Activated CD8-positive, alpha-beta T cell treated with anti-CD3 and anti-CD28 coated beads, Interleukin-2, amount 10 ng/mL, durations not matched to agents 7 days and 5 days (primary cell): Measurements from ENCODE around the gene IGLON5. TPM values are rescaled to one million over a fixed set of nuclear protein-coding genes. Genes with fewer than 3 reads are reported as not detected.

Source experiments
- ATAC-seq: fragments of 150-1000 bp; cut with Tn5 transposase; one replicate; pipeline ENCODE4 v1.10.0; 2021; ENCODE audit warnings: moderate library complexity
- CTCF ChIA-PET: fragments of 350-600 bp; sonication (Branson Sonifier 250); formaldehyde crosslinking; loops from one replicate; lab custom pipeline; 2021; ENCODE audit warnings: antibody characterized with exemption; lab: Charles Lee
- POLR2A ChIA-PET: fragments of 350-600 bp; sonication (Branson Sonifier 250); formaldehyde crosslinking; loops from one replicate; lab custom pipeline; 2021; ENCODE audit warnings: antibody characterized with exemption; lab: Charles Lee
- DNase-seq: peaks from one replicate; pipeline ENCODE4 v3.0.0-alpha.2; 2020
- H3K27ac Mint-ChIP-seq: one replicate; pipeline ENCODE4 v1.8.0; 2021; ENCODE audit warnings: mild to moderate bottlenecking, mixed read lengths
- H3K27me3 Mint-ChIP-seq: one replicate; pipeline ENCODE4 v1.8.0; 2021; ENCODE audit warnings: low read depth, mixed read lengths
- H3K36me3 Mint-ChIP-seq: one replicate; pipeline ENCODE4 v1.8.0; 2021; ENCODE audit warnings: low read depth, mixed read lengths
- H3K4me1 Mint-ChIP-seq: one replicate; pipeline ENCODE4 v1.8.0; 2021; ENCODE audit warnings: low read depth, mixed read lengths
- H3K4me3 Mint-ChIP-seq: one replicate; pipeline ENCODE4 v1.8.0; 2021; ENCODE audit warnings: mild to moderate bottlenecking, mixed read lengths
- H3K9me3 Mint-ChIP-seq: one replicate; pipeline ENCODE4 v1.8.0; 2022; ENCODE audit warnings: mixed read lengths; ENCODE audit not compliant: insufficient read depth
- total RNA-seq, 2 experiments: library from RNA; stranded (reverse); gene quantifications; one replicate each; pipeline ENCODE4 v1.2.3, GENCODE V29; 2021

The IGLON5 gene
- total RNA-seq, 2 experiments from 2014 or later, result not detected

DNA sequence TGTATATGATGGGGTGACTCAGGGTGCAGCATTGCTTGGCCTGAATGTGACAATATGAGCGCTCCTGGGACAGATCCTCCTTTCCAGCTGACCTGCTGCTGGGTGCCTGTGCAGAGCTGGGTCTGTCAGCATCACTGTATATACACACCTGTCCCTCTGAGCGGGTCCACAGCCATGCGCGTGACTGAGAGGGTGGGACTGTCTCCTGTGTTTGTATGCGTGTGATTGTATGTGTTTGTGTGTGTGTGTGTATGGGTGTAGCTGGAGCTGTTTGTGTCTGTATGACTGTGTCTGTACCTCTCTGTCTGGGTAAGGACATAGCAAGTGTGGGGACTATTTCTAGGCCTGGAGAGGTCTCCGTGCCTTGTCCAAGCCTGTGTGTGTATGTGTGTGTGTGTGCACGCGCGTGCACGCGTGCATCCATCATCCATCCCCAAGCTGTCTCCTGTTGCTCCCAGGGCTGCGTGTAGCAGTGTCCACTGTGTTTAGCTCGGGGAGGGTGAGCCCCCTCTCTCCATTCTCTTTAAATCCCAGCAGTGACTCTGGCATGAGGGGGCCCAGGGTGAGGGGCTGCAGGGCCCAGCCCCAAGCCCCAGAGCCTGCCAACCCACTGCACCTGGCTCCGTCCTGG is 8.3 kb downstream of the IGLON5 start:
- H3K27ac Mint-ChIP-seq, result no peak overlapping the region
- ChIA-PET CTCF (no interaction called here), POLR2A (no interaction called here)
- H3K36me3 Mint-ChIP-seq, result no peaks in the 10 kb centered on the region
- H3K4me1 Mint-ChIP-seq, result peaks cover 1% of the 10 kb centered on the region
- ATAC-seq (no peak), DNase-seq (no peak)
- no peaks in the 10 kb centered on the region for H3K9me3 Mint-ChIP-seq
- no peak overlapping the region for H3K4me3 Mint-ChIP-seq
- peaks cover 23% of the 10 kb centered on the region for H3K27me3 Mint-ChIP-seq

DNA sequence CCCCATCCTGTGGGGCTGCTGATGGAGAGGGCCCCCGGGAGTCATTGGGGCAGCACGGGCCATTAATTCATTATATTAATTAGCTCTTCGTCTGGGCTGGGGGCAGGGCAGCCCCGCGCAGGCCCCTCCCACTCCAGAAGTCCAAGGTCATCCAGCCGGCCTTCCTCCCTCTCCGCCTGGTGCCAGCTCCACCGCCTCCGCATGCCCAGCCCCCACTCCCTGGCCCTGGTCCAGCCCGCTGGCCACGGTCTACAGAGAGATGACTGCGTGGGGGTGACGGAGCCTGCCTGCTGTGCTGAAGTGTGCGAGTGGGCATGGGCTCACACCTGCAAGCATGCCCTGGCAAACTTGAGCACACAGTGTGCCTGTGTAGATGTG is 8.8 kb downstream of the IGLON5 start:
- no peak overlapping the region for H3K4me3 Mint-ChIP-seq
- peaks cover 1% of the 10 kb centered on the region for H3K4me1 Mint-ChIP-seq
- ChIA-PET POLR2A (no interaction called here), CTCF (no interaction called here)
- no peak overlapping the region for H3K27ac Mint-ChIP-seq
- no peak for DNase-seq
- peaks cover 23% of the 10 kb centered on the region for H3K27me3 Mint-ChIP-seq
- ATAC-seq, result no peak
- no peaks in the 10 kb centered on the region for H3K9me3 Mint-ChIP-seq
- no peaks in the 10 kb centered on the region for H3K36me3 Mint-ChIP-seq

DNA sequence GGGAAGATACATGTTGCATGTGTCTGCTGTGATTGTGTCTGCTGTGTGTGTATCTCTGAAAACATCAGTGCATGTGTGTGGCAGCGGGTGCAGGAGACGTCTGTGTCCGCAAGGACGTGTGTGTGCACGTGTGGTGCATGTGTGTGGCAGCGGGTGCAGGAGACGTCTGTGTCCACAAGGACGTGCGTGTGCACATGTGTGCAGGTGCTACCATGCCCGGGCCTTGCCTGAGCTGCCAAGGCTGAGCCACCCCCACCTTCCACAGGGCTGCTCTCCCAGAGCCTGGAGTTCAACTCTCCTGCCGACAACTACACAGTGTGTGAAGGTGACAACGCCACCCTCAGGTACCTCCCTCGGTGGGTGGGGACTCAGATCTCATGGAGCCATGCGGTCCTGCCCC is 10.4 kb downstream of the IGLON5 start:
- Mint-ChIP-seq H3K9me3 (no peaks in the 10 kb centered on the region), H3K27ac (no peak overlapping the region), H3K4me3 (no peak overlapping the region), H3K36me3 (no peaks in the 10 kb centered on the region), H3K4me1 (peaks cover 12% of the 10 kb centered on the region), H3K27me3 (peaks cover 34% of the 10 kb centered on the region)
- no peak for ATAC-seq
- ChIA-PET POLR2A (no interaction called here), CTCF (no interaction called here)
- no peak for DNase-seq

DNA sequence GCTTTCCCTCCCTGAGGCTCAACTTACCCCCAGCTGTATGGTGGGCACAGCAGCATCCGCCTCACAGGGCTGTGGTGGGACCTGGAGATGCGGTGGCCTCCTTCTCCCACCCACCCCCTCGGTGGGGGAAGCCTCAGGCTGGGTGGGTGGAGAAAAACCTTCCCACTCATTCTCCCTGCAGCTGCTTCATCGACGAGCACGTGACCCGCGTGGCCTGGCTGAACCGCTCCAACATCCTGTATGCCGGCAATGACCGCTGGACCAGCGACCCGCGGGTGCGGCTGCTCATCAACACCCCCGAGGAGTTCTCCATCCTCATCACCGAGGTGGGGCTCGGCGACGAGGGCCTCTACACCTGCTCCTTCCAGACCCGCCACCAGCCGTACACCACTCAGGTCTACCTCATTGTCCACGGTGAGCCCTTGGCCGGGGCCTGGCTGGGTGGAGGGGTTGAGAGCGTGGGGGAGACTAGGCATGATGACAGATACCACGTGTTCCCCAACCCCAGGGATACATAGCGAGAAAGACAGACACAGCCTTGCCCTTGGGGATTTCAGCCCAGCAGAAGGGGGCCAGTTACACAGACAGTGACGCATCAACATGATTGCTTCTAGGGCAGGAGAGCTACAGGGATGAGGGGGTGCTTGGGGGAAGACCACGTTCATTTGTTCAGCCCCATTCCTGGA is 12.2 kb downstream of the IGLON5 start:
- no peaks in the 10 kb centered on the region for H3K9me3 Mint-ChIP-seq
- DNase-seq (no peak), ATAC-seq (no peak)
- peaks cover 16% of the 10 kb centered on the region for H3K4me1 Mint-ChIP-seq
- H3K4me3 Mint-ChIP-seq, result no peak overlapping the region
- H3K27ac Mint-ChIP-seq, result no peak overlapping the region
- H3K27me3 Mint-ChIP-seq, result peaks cover 42% of the 10 kb centered on the region
- CTCF ChIA-PET, result no interaction called here
- POLR2A ChIA-PET, result no interaction called here
- H3K36me3 Mint-ChIP-seq, result no peaks in the 10 kb centered on the region

DNA sequence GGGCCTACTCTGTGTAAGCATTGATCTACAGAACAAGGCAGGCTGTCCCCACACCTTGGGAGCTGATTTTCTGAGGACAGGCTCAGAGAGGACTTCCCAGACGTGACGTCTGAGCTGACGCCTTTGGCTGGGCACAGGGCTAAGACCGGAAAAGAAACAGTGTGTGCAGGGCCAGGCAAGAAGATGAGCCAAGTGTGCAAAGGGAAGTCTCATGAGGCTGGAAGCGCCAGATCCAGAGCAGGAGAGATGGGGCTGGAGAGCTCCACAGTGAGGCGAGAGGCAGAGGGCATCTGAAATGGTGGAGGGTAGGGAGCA is 12.7 kb downstream of the IGLON5 start:
- no peaks in the 10 kb centered on the region for H3K36me3 Mint-ChIP-seq
- ATAC-seq (no peak), DNase-seq (no peak)
- H3K4me3 Mint-ChIP-seq, result no peak overlapping the region
- H3K9me3 Mint-ChIP-seq, result no peaks in the 10 kb centered on the region
- peaks cover 16% of the 10 kb centered on the region for H3K4me1 Mint-ChIP-seq
- peaks cover 45% of the 10 kb centered on the region for H3K27me3 Mint-ChIP-seq
- ChIA-PET POLR2A (no interaction called here), CTCF (no interaction called here)
- no peak overlapping the region for H3K27ac Mint-ChIP-seq

DNA sequence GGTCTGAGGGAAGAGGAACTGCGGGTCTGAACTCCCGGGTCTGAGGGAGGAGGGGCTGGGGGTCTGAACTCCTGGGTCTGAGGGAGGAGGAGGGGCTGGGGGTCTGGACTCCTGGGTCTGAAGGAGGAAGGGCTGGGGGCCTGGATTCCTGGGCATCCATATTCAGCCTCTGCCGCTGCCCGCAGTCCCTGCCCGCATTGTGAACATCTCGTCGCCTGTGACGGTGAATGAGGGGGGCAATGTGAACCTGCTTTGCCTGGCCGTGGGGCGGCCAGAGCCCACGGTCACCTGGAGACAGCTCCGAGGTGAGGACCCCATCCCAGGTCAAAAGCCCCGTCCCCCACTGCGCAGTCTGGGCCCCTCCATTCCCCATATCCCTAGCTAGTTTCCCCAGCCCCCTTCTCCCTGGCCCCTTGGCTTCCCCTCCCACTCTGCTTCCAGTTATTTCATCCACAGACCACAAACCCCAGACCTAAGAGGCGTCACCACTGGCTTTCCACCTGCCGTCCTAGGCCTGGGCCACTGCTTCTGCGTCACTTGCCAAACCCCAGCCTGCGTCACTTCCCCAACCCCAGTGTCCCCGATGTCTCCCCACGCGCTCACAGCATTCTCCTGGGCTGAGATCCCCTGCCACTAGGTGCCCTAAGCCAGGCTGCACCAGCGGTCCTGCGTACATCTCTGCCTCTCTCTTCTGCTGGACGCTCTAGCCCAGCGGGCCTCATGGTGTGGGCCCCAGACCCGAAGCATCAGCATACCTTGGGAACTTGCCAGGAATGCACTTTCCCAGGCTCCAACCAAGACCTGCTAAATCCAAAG is 13.9 kb downstream of the IGLON5 start:
- H3K9me3 Mint-ChIP-seq, result no peaks in the 10 kb centered on the region
- ATAC-seq (no peak), DNase-seq (peak; percentile 40)
- H3K27me3 Mint-ChIP-seq, result peaks cover 45% of the 10 kb centered on the region
- CTCF ChIA-PET, result no interaction called here
- no peak overlapping the region for H3K4me3 Mint-ChIP-seq
- POLR2A ChIA-PET, result no interaction called here
- peaks cover 20% of the 10 kb centered on the region for H3K4me1 Mint-ChIP-seq
- no peaks in the 10 kb centered on the region for H3K36me3 Mint-ChIP-seq
- no peak overlapping the region for H3K27ac Mint-ChIP-seq

DNA sequence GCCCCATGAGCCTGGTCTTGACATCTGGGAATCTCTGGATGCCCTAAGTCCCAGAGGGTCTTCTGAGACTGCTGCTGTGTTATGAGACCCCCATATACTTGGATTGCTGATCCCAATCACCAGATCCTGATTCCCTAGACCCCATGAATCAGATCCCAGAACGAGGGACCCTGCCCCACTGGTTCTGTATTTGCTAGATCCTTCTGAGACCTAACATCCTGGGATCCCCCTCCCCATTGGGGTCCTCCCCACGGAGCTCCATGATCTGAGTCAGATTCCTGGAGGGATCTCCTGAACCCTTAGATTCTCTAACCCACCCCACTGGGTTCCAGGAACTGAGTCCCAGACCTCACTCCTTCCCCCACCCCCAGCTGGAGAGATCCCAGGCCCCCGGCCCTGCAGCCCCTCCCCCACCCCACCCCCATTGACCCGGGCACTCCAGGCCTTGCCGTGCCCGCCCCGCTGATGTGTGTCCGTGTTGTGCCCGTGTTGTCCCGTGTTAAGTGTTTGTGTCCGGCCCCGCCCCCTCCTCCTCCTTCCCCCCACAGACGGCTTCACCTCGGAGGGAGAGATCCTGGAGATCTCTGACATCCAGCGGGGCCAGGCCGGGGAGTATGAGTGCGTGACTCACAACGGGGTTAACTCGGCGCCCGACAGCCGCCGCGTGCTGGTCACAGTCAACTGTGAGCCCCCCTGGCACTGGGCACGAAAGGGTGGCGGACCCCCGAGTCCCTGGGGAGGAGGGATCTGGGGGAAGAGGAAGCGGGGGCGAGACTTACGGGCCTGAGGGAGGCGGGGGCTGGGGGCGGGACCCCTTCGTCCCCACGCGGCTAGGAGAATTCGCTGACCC is 15.0 kb downstream of the IGLON5 start:
- DNase-seq (no peak), ATAC-seq (no peak)
- POLR2A ChIA-PET, result no interaction called here
- H3K27me3 Mint-ChIP-seq, result peaks cover 44% of the 10 kb centered on the region
- no peaks in the 10 kb centered on the region for H3K36me3 Mint-ChIP-seq
- H3K4me1 Mint-ChIP-seq, result peaks cover 20% of the 10 kb centered on the region
- CTCF ChIA-PET, result interaction anchor here (1.2 kb wide), 1 partner anchor 168 kb away, joined by 3 read pairs; no protein-coding TSS in a partner anchor
- H3K9me3 Mint-ChIP-seq, result no peaks in the 10 kb centered on the region
- no peak overlapping the region for H3K27ac Mint-ChIP-seq
- no peak overlapping the region for H3K4me3 Mint-ChIP-seq

DNA sequence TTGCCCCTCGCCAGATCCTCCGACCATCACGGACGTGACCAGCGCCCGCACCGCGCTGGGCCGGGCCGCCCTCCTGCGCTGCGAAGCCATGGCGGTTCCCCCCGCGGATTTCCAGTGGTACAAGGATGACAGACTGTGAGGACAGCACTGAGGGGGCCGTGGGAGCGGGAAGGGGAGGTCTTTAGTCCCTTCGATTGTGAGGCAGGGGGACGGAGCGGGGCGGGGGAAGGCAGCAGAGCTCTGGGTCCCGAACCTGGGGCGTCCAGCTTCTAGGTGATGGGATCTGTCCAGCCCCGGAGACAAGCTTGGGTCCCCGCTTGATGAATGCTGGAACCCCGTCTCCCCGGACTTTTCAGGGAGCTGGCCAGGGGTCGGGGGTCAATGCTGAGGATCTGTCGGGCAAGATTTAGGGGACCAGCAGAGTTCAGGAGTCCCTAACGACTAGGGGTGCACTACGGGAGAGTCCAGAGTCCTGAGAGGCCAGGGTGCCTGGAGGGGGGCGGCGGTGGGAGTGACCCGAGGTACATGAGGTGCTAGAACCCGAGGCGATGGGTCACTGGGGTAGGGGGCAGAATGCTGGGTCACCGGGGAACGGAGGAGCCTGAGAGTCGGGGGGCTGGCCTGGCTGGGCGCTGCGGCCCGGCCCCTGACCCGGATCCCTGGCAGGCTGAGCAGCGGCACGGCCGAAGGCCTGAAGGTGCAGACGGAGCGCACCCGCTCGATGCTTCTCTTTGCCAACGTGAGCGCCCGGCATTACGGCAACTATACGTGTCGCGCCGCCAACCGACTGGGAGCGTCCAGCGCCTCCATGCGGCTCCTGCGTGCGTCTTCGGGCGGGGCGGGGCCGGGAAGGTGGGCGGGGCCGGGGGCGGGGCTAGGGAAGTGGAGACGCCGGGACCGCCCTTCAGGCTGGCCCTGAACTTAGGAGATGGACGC is 15.9 kb downstream of the IGLON5 start:
- ATAC-seq (peak; percentile 79), DNase-seq (peak; percentile 75)
- H3K9me3 Mint-ChIP-seq, result no peaks in the 10 kb centered on the region
- peaks cover 3% of the 10 kb centered on the region for H3K36me3 Mint-ChIP-seq
- no peak overlapping the region for H3K27ac Mint-ChIP-seq
- POLR2A ChIA-PET, result no interaction called here
- H3K27me3 Mint-ChIP-seq, result peaks cover 41% of the 10 kb centered on the region
- H3K4me1 Mint-ChIP-seq, result peaks cover 20% of the 10 kb centered on the region
- peak overlapping the region; percentile 59 for H3K4me3 Mint-ChIP-seq
- CTCF ChIA-PET, result interaction anchor here (1.2 kb wide), 1 partner anchor 169 kb away, joined by 3 read pairs; no protein-coding TSS in a partner anchor

DNA sequence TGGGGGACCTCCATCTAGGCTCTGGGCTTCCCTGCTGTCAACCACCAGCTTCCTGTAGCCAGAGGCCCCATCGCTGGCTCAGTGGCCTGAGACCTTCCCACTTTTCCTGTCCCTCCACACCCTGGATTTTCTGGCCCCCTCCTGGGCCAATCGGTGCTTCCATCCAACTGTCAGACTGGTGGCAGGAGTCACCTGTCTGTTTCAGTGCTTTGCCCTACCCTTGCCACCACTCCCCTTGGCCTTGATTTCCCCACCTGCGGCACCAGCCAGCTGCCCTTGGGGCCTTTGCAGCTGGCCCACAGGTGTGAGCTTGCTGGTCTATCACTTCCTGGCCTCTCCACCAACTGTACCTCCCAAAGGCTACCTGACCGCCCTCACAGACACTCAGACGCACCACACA is 18.0 kb downstream of the IGLON5 start:
- DNase-seq, result no peak
- Mint-ChIP-seq H3K36me3 (peaks cover 3% of the 10 kb centered on the region), H3K9me3 (no peaks in the 10 kb centered on the region), H3K27me3 (peaks cover 25% of the 10 kb centered on the region), H3K27ac (no peak overlapping the region), H3K4me3 (no peak overlapping the region), H3K4me1 (peaks cover 18% of the 10 kb centered on the region)
- ChIA-PET POLR2A (no interaction called here), CTCF (no interaction called here)
- ATAC-seq, result no peak

DNA sequence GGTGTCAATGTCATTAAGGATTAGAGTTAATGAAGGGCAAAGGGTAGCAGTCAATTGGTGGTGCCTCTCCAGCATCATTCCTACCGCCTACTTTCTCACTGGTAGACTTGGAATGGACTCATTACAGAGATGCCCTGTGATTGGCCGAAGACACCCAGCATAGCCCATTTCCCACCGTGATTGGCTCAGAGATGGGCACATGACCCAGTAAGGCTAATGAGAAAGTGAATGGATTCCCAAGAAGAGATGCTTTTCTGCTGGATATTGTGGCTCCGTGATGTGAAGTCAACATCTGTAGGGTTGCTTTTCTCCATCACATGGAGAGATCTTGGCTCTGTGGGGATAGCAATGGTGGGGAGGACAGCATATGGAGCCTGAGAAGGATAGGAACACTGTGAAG is 18.9 kb downstream of the IGLON5 start:
- no peaks in the 10 kb centered on the region for H3K9me3 Mint-ChIP-seq
- H3K36me3 Mint-ChIP-seq, result peaks cover 3% of the 10 kb centered on the region
- H3K4me1 Mint-ChIP-seq, result peaks cover 18% of the 10 kb centered on the region
- ATAC-seq (no peak), DNase-seq (no peak)
- peaks cover 22% of the 10 kb centered on the region for H3K27me3 Mint-ChIP-seq
- H3K27ac Mint-ChIP-seq, result no peak overlapping the region
- no peak overlapping the region for H3K4me3 Mint-ChIP-seq
- CTCF ChIA-PET, result no interaction called here
- POLR2A ChIA-PET, result no interaction called here

DNA sequence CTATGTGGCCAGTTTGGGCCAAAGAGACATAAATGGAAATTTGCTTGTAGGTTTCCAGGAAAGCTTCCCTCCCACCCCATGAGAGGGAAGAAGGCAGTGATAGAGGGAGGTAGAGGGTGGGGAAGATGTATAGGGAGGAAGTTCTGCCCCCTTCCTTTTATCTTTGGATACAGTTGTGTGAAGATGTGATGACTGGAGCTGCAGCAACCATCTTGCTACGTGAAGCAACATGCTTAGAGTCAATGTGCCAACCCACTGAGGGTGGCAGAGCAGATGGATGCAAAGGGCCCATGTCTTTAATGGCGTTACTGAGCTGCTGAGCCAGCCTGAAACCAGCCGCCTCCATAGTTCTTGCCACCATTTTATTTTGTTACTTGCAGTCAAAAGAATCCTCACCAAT is 19.7 kb downstream of the IGLON5 start:
- peaks cover 10% of the 10 kb centered on the region for H3K4me1 Mint-ChIP-seq
- no peak for ATAC-seq
- no peak overlapping the region for H3K27ac Mint-ChIP-seq
- ChIA-PET POLR2A (no interaction called here), CTCF (no interaction called here)
- H3K36me3 Mint-ChIP-seq, result peaks cover 3% of the 10 kb centered on the region
- peaks cover 15% of the 10 kb centered on the region for H3K27me3 Mint-ChIP-seq
- no peaks in the 10 kb centered on the region for H3K9me3 Mint-ChIP-seq
- H3K4me3 Mint-ChIP-seq, result no peak overlapping the region
- no peak for DNase-seq
